ENCODE data around the gene CDS2.

Gene CDS2

GRCh38 chr20:5184684-5185083 is 57.9 kb downstream of the CDS2 start:
- TF ChIP-seq TAF1 (IDR thresholded peaks at IDR 0.05; ENCODE audit: borderline replicate concordance, insufficient read depth, low read length) = no peak
- TF ChIP-seq REST (IDR thresholded peaks at IDR 0.05; ENCODE audit: insufficient read depth in 1 of 2, low read depth in 2 of 2, low read length in 2 of 2) = no peak
- no peak for TF ChIP-seq FOXP2 (optimal IDR thresholded peaks at IDR 0.05; ENCODE audit: borderline replicate concordance, extremely low read depth, extremely low read length, insufficient read depth)
- TF ChIP-seq SIN3A (IDR thresholded peaks at IDR 0.05; ENCODE audit: borderline replicate concordance, insufficient read depth, low read length) = no peak
- no peak for TF ChIP-seq POLR2AphosphoS5 (IDR thresholded peaks at IDR 0.05; ENCODE audit: low read depth, low read length)

- no peak for TF ChIP-seq SIN3A (IDR thresholded peaks at IDR 0.05; ENCODE audit: borderline replicate concordance, insufficient read depth, low read length)
- TF ChIP-seq FOXP2 (optimal IDR thresholded peaks at IDR 0.05; ENCODE audit: borderline replicate concordance, extremely low read depth, extremely low read length, insufficient read depth) = no peak
- TF ChIP-seq REST (IDR thresholded peaks at IDR 0.05; ENCODE audit: insufficient read depth in 1 of 2, low read depth in 2 of 2, low read length in 2 of 2) = no peak
- no peak for TF ChIP-seq TAF1 (IDR thresholded peaks at IDR 0.05; ENCODE audit: borderline replicate concordance, insufficient read depth, low read length)
- no peak for TF ChIP-seq POLR2AphosphoS5 (IDR thresholded peaks at IDR 0.05; ENCODE audit: low read depth, low read length)
Measured at GRCh38 chr20:5187122-5187521, 60.3 kb downstream of the CDS2 start.

- TF ChIP-seq REST (IDR thresholded peaks at IDR 0.05; ENCODE audit: insufficient read depth in 1 of 2, low read depth in 2 of 2, low read length in 2 of 2) (no peak), POLR2AphosphoS5 (IDR thresholded peaks at IDR 0.05; ENCODE audit: low read depth, low read length) (no peak), FOXP2 (optimal IDR thresholded peaks at IDR 0.05; ENCODE audit: borderline replicate concordance, extremely low read depth, extremely low read length, insufficient read depth) (no peak), SIN3A (IDR thresholded peaks at IDR 0.05; ENCODE audit: borderline replicate concordance, insufficient read depth, low read length) (no peak), TAF1 (IDR thresholded peaks at IDR 0.05; ENCODE audit: borderline replicate concordance, insufficient read depth, low read length) (no peak)
Measured at GRCh38 chr20:5188736-5189135, 61.9 kb downstream of the CDS2 start.

GRCh38 chr20:5189917-5190316 is 63.1 kb downstream of the CDS2 start:
- no peak for TF ChIP-seq POLR2AphosphoS5 (IDR thresholded peaks at IDR 0.05; ENCODE audit: low read depth, low read length)
- TF ChIP-seq FOXP2 (optimal IDR thresholded peaks at IDR 0.05; ENCODE audit: borderline replicate concordance, extremely low read depth, extremely low read length, insufficient read depth) = no peak
- no peak for TF ChIP-seq SIN3A (IDR thresholded peaks at IDR 0.05; ENCODE audit: borderline replicate concordance, insufficient read depth, low read length)
- no peak for TF ChIP-seq TAF1 (IDR thresholded peaks at IDR 0.05; ENCODE audit: borderline replicate concordance, insufficient read depth, low read length)
- TF ChIP-seq REST (IDR thresholded peaks at IDR 0.05; ENCODE audit: insufficient read depth in 1 of 2, low read depth in 2 of 2, low read length in 2 of 2) = no peak

GRCh38 chr20:5190444-5190843 is 63.6 kb downstream of the CDS2 start:
- TF ChIP-seq TAF1 (IDR thresholded peaks at IDR 0.05; ENCODE audit: borderline replicate concordance, insufficient read depth, low read length) = no peak

Data from PFSK-1 (cell line).